Measurements from ENCODE around the gene C12orf75.
"Not testable (repeated sequence)": the region's sequence is repeated elsewhere in the genome, so short reads cannot be mapped to it uniquely, and the experiment has no call there.

- TF ChIP-seq POLR2AphosphoS5 (IDR thresholded peaks at IDR 0.05; ENCODE audit: low read length); CTCF (IDR thresholded peaks at IDR 0.05 in 2 of 3, conservative IDR thresholded peaks at IDR 0.05 in 1 of 3; ENCODE audit: control insufficient read depth in 2 of 3, extremely low read depth in 1 of 3, insufficient read depth in 1 of 3, low read depth in 3 of 3, low read length in 3 of 3); SP1 (IDR thresholded peaks at IDR 0.05; ENCODE audit: low read depth, low read length); CHD2 (IDR thresholded peaks at IDR 0.05; ENCODE audit: borderline replicate concordance, low read depth, low read length); POLR2A (IDR thresholded peaks at IDR 0.05; ENCODE audit: low read depth, low read length): not testable (repeated sequence)
Observed at GRCh38 chr12:105332286-105332685, 1.8 kb downstream of the C12orf75 start.
